ENCODE results near the gene GRIK5.
"Not testable (repeated sequence)": the region's sequence is repeated elsewhere in the genome, so short reads cannot be mapped to it uniquely, and the experiment has no call there.

Gene GRIK5

GRCh38 chr19:42051166-42052115, 18.6 kb downstream of the GRIK5 start:
- DNase-seq (ENCODE audit: low read depth), result no peak

- DNase-seq (ENCODE audit: low read depth), result no peak
Observed at GRCh38 chr19:42048992-42049391, 21.0 kb downstream of the GRIK5 start.

- DNase-seq (ENCODE audit: low read depth), result no peak
Observed at GRCh38 chr19:42045575-42045974, 24.4 kb downstream of the GRIK5 start.

GRCh38 chr19:42042455-42043170, 27.4 kb downstream of the GRIK5 start:
- DNase-seq (ENCODE audit: low read depth), result no peak

GRCh38 chr19:42040491-42040890, 29.5 kb downstream of the GRIK5 start:
- DNase-seq (ENCODE audit: low read depth), result not testable (repeated sequence)

- DNase-seq (ENCODE audit: low read depth), result no peak
Observed at GRCh38 chr19:42040031-42040430, 30.0 kb downstream of the GRIK5 start.

- DNase-seq (ENCODE audit: low read depth), result no peak
Observed at GRCh38 chr19:42038666-42039065, 31.3 kb downstream of the GRIK5 start.

GRCh38 chr19:42037649-42038048, 32.4 kb downstream of the GRIK5 start:
- DNase-seq (ENCODE audit: low read depth), result no peak

- DNase-seq (ENCODE audit: low read depth), result peak; percentile 38
Observed at GRCh38 chr19:42034640-42035391, 35.2 kb downstream of the GRIK5 start.

GRCh38 chr19:42033413-42033812, 36.6 kb downstream of the GRIK5 start:
- no peak for DNase-seq (ENCODE audit: low read depth)

GRCh38 chr19:42032431-42032830, 37.6 kb downstream of the GRIK5 start:
- no peak for DNase-seq (ENCODE audit: low read depth)

- DNase-seq (ENCODE audit: low read depth), result no peak
Observed at GRCh38 chr19:42030645-42031440, 39.2 kb downstream of the GRIK5 start.

- no peak for DNase-seq (ENCODE audit: low read depth)
Observed at GRCh38 chr19:42028304-42029216, 41.4 kb downstream of the GRIK5 start.

GRCh38 chr19:42024622-42025111, 45.3 kb downstream of the GRIK5 start:
- DNase-seq (ENCODE audit: low read depth), result no peak

GRCh38 chr19:42023943-42024260, 46.1 kb downstream of the GRIK5 start:
- DNase-seq (ENCODE audit: low read depth), result no peak

- no peak for DNase-seq (ENCODE audit: low read depth)
Observed at GRCh38 chr19:42023121-42023942, 46.7 kb downstream of the GRIK5 start.

GRCh38 chr19:42022616-42023015, 47.4 kb downstream of the GRIK5 start:
- DNase-seq (ENCODE audit: low read depth), result no peak

- no peak for DNase-seq (ENCODE audit: low read depth)
Observed at GRCh38 chr19:42021185-42021584, 48.8 kb downstream of the GRIK5 start.

- no peak for DNase-seq (ENCODE audit: low read depth)
Observed at GRCh38 chr19:42018503-42019193, 51.4 kb downstream of the GRIK5 start.
